ENCODE data around the gene C1orf35.

GRCh38 chr1:228081144-228081543 lies 22.0 kb downstream of the C1orf35 start:
- TF ChIP-seq GATA2 (IDR thresholded peaks at IDR 0.05; ENCODE audit: low read depth, low read length) (no peak), GATA3 (IDR thresholded peaks at IDR 0.05; ENCODE audit: low read depth, low read length) (no peak)

Measured in SH-SY5Y (cell line).